Subcutaneous adipose tissue (tissue), 4 donors: ENCODE results near the gene RAP1GAP2. TPM values are rescaled to one million over a fixed set of nuclear protein-coding genes. Genes with fewer than 3 reads are reported as not detected.

Experiments
- CTCF ChIP-seq: fragments of 450-650 bp; IDR thresholded peaks from one replicate; pipeline ENCODE4 v1.5.1; 2016; ENCODE audit warnings: low read depth, mild to moderate bottlenecking, control low read depth, antibody characterized with exemption, moderate library complexity
- total RNA-seq, 4 donors: library from RNA; depleted of rRNA; stranded (reverse); fragments of >200 nt; gene quantifications; one replicate each; pipeline ENCODE4 v1.1.0, GENCODE V29; 2016

Gene RAP1GAP2
- total RNA-seq, 4 donors from 2014 or later = 1.9 to 6.1 (median 3.4) TPM

- no peak for TF ChIP-seq CTCF
These were observed 105.3 kb downstream of the RAP1GAP2 start for GRCh38 chr17:2901582-2901981.

GRCh38 chr17:2902546-2902945 is 106.3 kb downstream of the RAP1GAP2 start:
- TF ChIP-seq CTCF = no peak

GRCh38 chr17:2903193-2903974 is 107.1 kb downstream of the RAP1GAP2 start:
- no peak for TF ChIP-seq CTCF

- TF ChIP-seq CTCF = no peak
These were observed 107.9 kb downstream of the RAP1GAP2 start for GRCh38 chr17:2904135-2904534.

GRCh38 chr17:2905269-2905668 is 109.0 kb downstream of the RAP1GAP2 start:
- no peak for TF ChIP-seq CTCF

- no peak for TF ChIP-seq CTCF
These were observed 109.7 kb downstream of the RAP1GAP2 start for GRCh38 chr17:2905696-2906501.

- TF ChIP-seq CTCF = no peak
These were observed 110.7 kb downstream of the RAP1GAP2 start for GRCh38 chr17:2906901-2907300.
